ENCODE results near the gene IDH3G. TPM values are rescaled to one million over a fixed set of nuclear protein-coding genes. Genes with fewer than 3 reads are reported as not detected.

IDH3G gene
- total RNA-seq, 1 donor = 40.2 TPM

GRCh38 chrX:153779891-153780677 is 14.1 kb downstream of the IDH3G start:
- Histone ChIP-seq H3K36me3 (ENCODE audit: insufficient read depth, low read length) (no peaks in the 10 kb centered on the region), H3K79me2 (ENCODE audit: insufficient read depth, low read length) (no peaks in the 10 kb centered on the region), H3K4me3 (ENCODE audit: insufficient read depth, low read length) (no peak overlapping the region), H3K4me2 (ENCODE audit: insufficient read depth, low read length) (peak overlapping the region; percentile 39), H3K9me3 (ENCODE audit: low read depth, low read length) (no peaks in the 10 kb centered on the region), H3K27ac (ENCODE audit: low read depth, low read length) (no peak overlapping the region), H3K4me1 (ENCODE audit: insufficient read depth, low read length) (peaks cover 2% of the 10 kb centered on the region), H2AFZ (ENCODE audit: low read length) (no peak overlapping the region), H4K20me1 (ENCODE audit: insufficient read depth, low read length) (no peaks in the 10 kb centered on the region), H3K27me3 (ENCODE audit: insufficient read depth, low read length) (no peaks in the 10 kb centered on the region)
- DNase-seq (ENCODE audit: insufficient read length, low spot score, missing footprints) = peak; percentile 90
- no peak for TF ChIP-seq CTCF (IDR thresholded peaks at IDR 0.05; ENCODE audit: extremely low read depth, low read depth, low read length)

- Histone ChIP-seq H3K79me2 (ENCODE audit: insufficient read depth, low read length) (no peaks in the 10 kb centered on the region), H3K27me3 (ENCODE audit: insufficient read depth, low read length) (no peaks in the 10 kb centered on the region), H4K20me1 (ENCODE audit: insufficient read depth, low read length) (no peaks in the 10 kb centered on the region), H3K4me1 (ENCODE audit: insufficient read depth, low read length) (peaks cover 2% of the 10 kb centered on the region), H3K4me2 (ENCODE audit: insufficient read depth, low read length) (no peak overlapping the region), H3K27ac (ENCODE audit: low read depth, low read length) (no peak overlapping the region), H2AFZ (ENCODE audit: low read length) (no peak overlapping the region), H3K4me3 (ENCODE audit: insufficient read depth, low read length) (no peak overlapping the region), H3K36me3 (ENCODE audit: insufficient read depth, low read length) (no peaks in the 10 kb centered on the region), H3K9me3 (ENCODE audit: low read depth, low read length) (no peaks in the 10 kb centered on the region)
- DNase-seq (ENCODE audit: insufficient read length, low spot score, missing footprints) = peak; percentile 89
- TF ChIP-seq CTCF (IDR thresholded peaks at IDR 0.05; ENCODE audit: extremely low read depth, low read depth, low read length) = no peak
Observed at GRCh38 chrX:153778684-153779101, 15.5 kb downstream of the IDH3G start.

- H3K27me3 ChIP-seq (ENCODE audit: insufficient read depth, low read length) = no peaks in the 10 kb centered on the region
- no peaks in the 10 kb centered on the region for H3K36me3 ChIP-seq (ENCODE audit: insufficient read depth, low read length)
- no peak overlapping the region for H3K4me3 ChIP-seq (ENCODE audit: insufficient read depth, low read length)
- H3K27ac ChIP-seq (ENCODE audit: low read depth, low read length) = no peak overlapping the region
- no peak overlapping the region for H3K4me2 ChIP-seq (ENCODE audit: insufficient read depth, low read length)
- peak; percentile 93 for DNase-seq (ENCODE audit: insufficient read length, low spot score, missing footprints)
- H2AFZ ChIP-seq (ENCODE audit: low read length) = no peak overlapping the region
- H3K4me1 ChIP-seq (ENCODE audit: insufficient read depth, low read length) = peaks cover 2% of the 10 kb centered on the region
- TF ChIP-seq CTCF (IDR thresholded peaks at IDR 0.05; ENCODE audit: extremely low read depth, low read depth, low read length) = no peak
- H3K79me2 ChIP-seq (ENCODE audit: insufficient read depth, low read length) = no peaks in the 10 kb centered on the region
- no peaks in the 10 kb centered on the region for H4K20me1 ChIP-seq (ENCODE audit: insufficient read depth, low read length)
- no peaks in the 10 kb centered on the region for H3K9me3 ChIP-seq (ENCODE audit: low read depth, low read length)
Observed at GRCh38 chrX:153778181-153778580, 16.0 kb downstream of the IDH3G start.

- Histone ChIP-seq H3K79me2 (ENCODE audit: insufficient read depth, low read length) (no peaks in the 10 kb centered on the region), H2AFZ (ENCODE audit: low read length) (no peak overlapping the region), H3K36me3 (ENCODE audit: insufficient read depth, low read length) (no peaks in the 10 kb centered on the region), H4K20me1 (ENCODE audit: insufficient read depth, low read length) (no peaks in the 10 kb centered on the region), H3K9me3 (ENCODE audit: low read depth, low read length) (no peaks in the 10 kb centered on the region), H3K27ac (ENCODE audit: low read depth, low read length) (no peak overlapping the region), H3K4me2 (ENCODE audit: insufficient read depth, low read length) (no peak overlapping the region), H3K27me3 (ENCODE audit: insufficient read depth, low read length) (no peaks in the 10 kb centered on the region), H3K4me1 (ENCODE audit: insufficient read depth, low read length) (peaks cover 2% of the 10 kb centered on the region), H3K4me3 (ENCODE audit: insufficient read depth, low read length) (no peak overlapping the region)
- TF ChIP-seq CTCF (IDR thresholded peaks at IDR 0.05; ENCODE audit: extremely low read depth, low read depth, low read length) = no peak
- peak; percentile 91 for DNase-seq (ENCODE audit: insufficient read length, low spot score, missing footprints)
Observed at GRCh38 chrX:153777261-153778090, 16.7 kb downstream of the IDH3G start.
